Loucy (cell line): ENCODE data around the gene TNFRSF25.

Source experiments
- CTCF ChIP-seq: fragments of 200-600 bp; sonication (generic); conservative IDR thresholded peaks from 2 replicates; pipeline ENCODE4 v1.5.1; 2014; ENCODE audit warnings: mild to moderate bottlenecking, antibody characterized with exemption, low read length
- EZH2phosphoT487 ChIP-seq: fragments of 200-600 bp; IDR thresholded peaks from 2 replicates; pipeline ENCODE4 v1.6.1; 2018; ENCODE audit warnings: antibody characterized with exemption, mild to moderate bottlenecking, moderate library complexity, borderline replicate concordance

GRCh38 chr1:6488602-6489382 is 22.8 kb upstream of the TNFRSF25 start:
- TF ChIP-seq CTCF (no peak), EZH2phosphoT487 (no peak)
